Upper lobe of left lung (tissue), 6 donors: ENCODE data around the gene HOXB4. TPM values are rescaled to one million over a fixed set of nuclear protein-coding genes. Genes with fewer than 3 reads are reported as not detected.
A peak's percentile ranks its signal among the peaks of the same experiment; 100 is the strongest.

ENCODE experiments used
- ATAC-seq, 2 donors: fragments of 200-7000 bp; cut with Tn5 transposase; one replicate each; pipeline ENCODE4 v1.9.1; 2022; ENCODE audit warnings: mild to moderate bottlenecking in 2 of 2, moderate library complexity in 2 of 2; ENCODE audit not compliant: low FRiP score in 2 of 2
- DNase-seq, 2 donors: peaks; one replicate each; pipeline ENCODE4 v3.0.0-alpha.2; 2019 to 2020
- H3K27ac ChIP-seq, 4 donors: fragments of 200-600 bp; sonication (generic); one replicate each; pipeline ENCODE4 v1.5.1; 2016 to 2019
- H3K27me3 ChIP-seq, 4 donors: fragments of 200-600 bp; sonication (generic); one replicate each; pipeline ENCODE4 v1.5.1; 2017 to 2019
- H3K36me3 ChIP-seq, 4 donors: fragments of 200-600 bp; sonication (generic); one replicate each; pipeline ENCODE4 v1.5.1; 2016 to 2019
- H3K4me1 ChIP-seq, 4 donors: fragments of 200-600 bp; sonication (generic); one replicate each; pipeline ENCODE4 v1.5.1; 2018 to 2019
- H3K4me3 ChIP-seq, 4 donors: fragments of 200-600 bp; sonication (generic); one replicate each; pipeline ENCODE4 v1.5.1; 2017 to 2019; ENCODE audit warnings: mild to moderate bottlenecking in 2 of 4, moderate library complexity in 1 of 4
- H3K9me3 ChIP-seq, 4 donors: fragments of 200-600 bp; sonication (generic); one replicate each; pipeline ENCODE4 v1.5.1; 2018 to 2019
- EP300 ChIP-seq, 4 donors: sonication (generic); formaldehyde crosslinking; IDR thresholded peaks; one replicate each; pipeline ENCODE4 v1.5.1; 2017; ENCODE audit warnings: antibody characterized with exemption in 4 of 4, control low read depth in 2 of 4
- POLR2A ChIP-seq, 4 donors: fragments of 450-650 bp; IDR thresholded peaks; one replicate each; pipeline ENCODE4 v1.5.1; 2016 to 2017; ENCODE audit warnings: antibody characterized with exemption in 4 of 4, mild to moderate bottlenecking in 2 of 4
- POLR2AphosphoS5 ChIP-seq, 2 donors: sonication (generic); formaldehyde crosslinking; IDR thresholded peaks; one replicate each; pipeline ENCODE4 v1.5.1; 2017; ENCODE audit warnings: antibody characterized with exemption in 2 of 2
- WGBS, 2 donors: methylation state at CpG; one replicate each; pipeline ENCODE4 v1.1.5; 2017 to 2018; 5-methylcytosine and 5-hydroxymethylcytosine counted together
- total RNA-seq, 6 donors: library from RNA; depleted of rRNA in 4 of 6; stranded (reverse); fragments of >200 nt in 4 of 6; gene quantifications; one replicate each; pipeline versions ENCODE4 v1.1.0 to v1.2.1, GENCODE V29; 2016 to 2021
- TF ChIP-seq, protein P1 (sequence below), 6 experiments: fragments of 450-650 bp in 4 of 6; fragments of 200-600 bp in 2 of 6; sonication (generic) in 2 of 6; IDR thresholded peaks; one replicate each; pipeline ENCODE4 v1.5.1; 2016 to 2019; ENCODE audit warnings: antibody characterized with exemption in 6 of 6
- donor health status: DM: no; HTN: no; CAD: no; lungs with moderate emphysema.
- donor health status: DM: no; HTN: yes; CAD: no; lungs with severe emphysema.

The HOXB4 gene
- total RNA-seq, 6 donors from 2014 or later = 0.61 to 5.6 (median 2.0) TPM

GRCh38 chr17:48547808-48548522, 30.2 kb downstream of the HOXB4 start:
- Histone ChIP-seq H3K4me3 (peak overlapping the region in 2 of 4 donors; percentile 10 to 13), H3K4me1 (peaks cover 14 to 33% (median 19%) of the 10 kb centered on the region in 4 donors), H3K36me3 (no peaks in the 10 kb centered on the region), H3K27me3 (peaks cover 0 to 31% (median 16%) of the 10 kb centered on the region in 4 donors), H3K27ac (peak overlapping the region; percentile 42 to 86 (median 68)), H3K9me3 (no peaks in the 10 kb centered on the region)
- no peak for ATAC-seq
- TF ChIP-seq EP300 (IDR thresholded peaks at IDR 0.05) = no peak
- TF ChIP-seq POLR2AphosphoS5 (IDR thresholded peaks at IDR 0.05) = no peak
- no peak for TF ChIP-seq POLR2A (IDR thresholded peaks at IDR 0.05)
- TF ChIP-seq, protein P1, sequence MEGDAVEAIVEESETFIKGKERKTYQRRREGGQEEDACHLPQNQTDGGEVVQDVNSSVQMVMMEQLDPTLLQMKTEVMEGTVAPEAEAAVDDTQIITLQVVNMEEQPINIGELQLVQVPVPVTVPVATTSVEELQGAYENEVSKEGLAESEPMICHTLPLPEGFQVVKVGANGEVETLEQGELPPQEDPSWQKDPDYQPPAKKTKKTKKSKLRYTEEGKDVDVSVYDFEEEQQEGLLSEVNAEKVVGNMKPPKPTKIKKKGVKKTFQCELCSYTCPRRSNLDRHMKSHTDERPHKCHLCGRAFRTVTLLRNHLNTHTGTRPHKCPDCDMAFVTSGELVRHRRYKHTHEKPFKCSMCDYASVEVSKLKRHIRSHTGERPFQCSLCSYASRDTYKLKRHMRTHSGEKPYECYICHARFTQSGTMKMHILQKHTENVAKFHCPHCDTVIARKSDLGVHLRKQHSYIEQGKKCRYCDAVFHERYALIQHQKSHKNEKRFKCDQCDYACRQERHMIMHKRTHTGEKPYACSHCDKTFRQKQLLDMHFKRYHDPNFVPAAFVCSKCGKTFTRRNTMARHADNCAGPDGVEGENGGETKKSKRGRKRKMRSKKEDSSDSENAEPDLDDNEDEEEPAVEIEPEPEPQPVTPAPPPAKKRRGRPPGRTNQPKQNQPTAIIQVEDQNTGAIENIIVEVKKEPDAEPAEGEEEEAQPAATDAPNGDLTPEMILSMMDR (IDR thresholded peaks at IDR 0.05) = no peak
- 27 to 31% methylated on average over 24 of the region's 24 CpGs for WGBS, 2 donors
- DNase-seq = no peak

- Histone ChIP-seq H3K9me3 (no peaks in the 10 kb centered on the region), H3K27ac (peak overlapping the region; percentile 2 to 86 (median 62)), H3K4me1 (peaks cover 14 to 38% (median 19%) of the 10 kb centered on the region in 4 donors), H3K4me3 (peak overlapping the region in 2 of 4 donors; percentile 10 to 13), H3K36me3 (no peaks in the 10 kb centered on the region), H3K27me3 (peaks cover 0 to 35% (median 20%) of the 10 kb centered on the region in 4 donors)
- 36 to 44% methylated on average over 10 of the region's 10 CpGs for WGBS, 2 donors
- no peak for ATAC-seq
- TF ChIP-seq POLR2A (IDR thresholded peaks at IDR 0.05) (no peak), POLR2AphosphoS5 (IDR thresholded peaks at IDR 0.05) (no peak), EP300 (IDR thresholded peaks at IDR 0.05) (no peak)
- TF ChIP-seq, protein P1 (IDR thresholded peaks at IDR 0.05) = no peak
- no peak for DNase-seq
These were observed 31.0 kb downstream of the HOXB4 start for GRCh38 chr17:48546924-48547807.

GRCh38 chr17:48546137-48546923, 31.8 kb downstream of the HOXB4 start:
- DNase-seq = no peak
- Histone ChIP-seq H3K27ac (peak overlapping the region in 3 of 4 donors; percentile 55 to 81 (median 69)), H3K27me3 (peaks cover 0 to 43% (median 26%) of the 10 kb centered on the region in 4 donors), H3K4me1 (peaks cover 14 to 40% (median 19%) of the 10 kb centered on the region in 4 donors), H3K4me3 (peak overlapping the region in 1 of 4 donors; percentile 8), H3K9me3 (no peaks in the 10 kb centered on the region), H3K36me3 (no peaks in the 10 kb centered on the region)
- ATAC-seq = no peak
- WGBS, 2 donors = 45 to 46% methylated on average over 10 of the region's 10 CpGs
- TF ChIP-seq POLR2AphosphoS5 (IDR thresholded peaks at IDR 0.05) (no peak), EP300 (IDR thresholded peaks at IDR 0.05) (no peak), POLR2A (IDR thresholded peaks at IDR 0.05) (no peak)
- TF ChIP-seq, protein P1 (IDR thresholded peaks at IDR 0.05) = no peak

DNA sequence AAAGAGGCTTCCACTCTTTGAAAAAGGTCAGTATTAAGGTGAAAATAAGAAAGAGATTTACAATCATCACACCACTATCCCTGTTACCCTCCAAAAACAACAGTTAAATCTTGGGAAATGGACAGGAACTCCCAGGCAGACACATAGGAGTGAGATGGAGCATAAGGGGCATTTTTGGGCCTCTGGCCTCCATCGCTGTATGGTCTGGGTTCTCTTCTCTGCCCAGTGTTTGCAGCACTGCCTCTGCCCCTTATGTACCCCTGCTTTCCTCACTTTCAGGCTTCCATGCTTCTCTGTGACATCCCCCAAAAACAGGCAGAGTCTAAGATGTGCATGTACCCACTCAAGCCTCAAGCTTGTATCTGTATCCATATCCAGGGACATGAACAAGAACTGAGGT, 32.6 kb downstream of the HOXB4 start:
- peak overlapping the region; percentile 81 to 90 (median 88) for H3K27ac ChIP-seq
- peaks cover 14 to 32% (median 19%) of the 10 kb centered on the region in 4 donors for H3K4me1 ChIP-seq
- no peaks in the 10 kb centered on the region for H3K36me3 ChIP-seq
- ATAC-seq (no peak), DNase-seq (no peak)
- H3K4me3 ChIP-seq = no peak overlapping the region
- TF ChIP-seq, protein P1 (IDR thresholded peaks at IDR 0.05) = no peak
- TF ChIP-seq EP300 (IDR thresholded peaks at IDR 0.05) (no peak), POLR2A (IDR thresholded peaks at IDR 0.05) (no peak), POLR2AphosphoS5 (IDR thresholded peaks at IDR 0.05) (no peak)
- no peaks in the 10 kb centered on the region for H3K9me3 ChIP-seq
- 75 to 100% methylated on average over 1 of the region's 1 CpG for WGBS, 2 donors
- peaks cover 0 to 44% (median 24%) of the 10 kb centered on the region in 4 donors for H3K27me3 ChIP-seq
